Measurements from ENCODE around the gene BRAT1. TPM values are rescaled to one million over a fixed set of nuclear protein-coding genes. Genes with fewer than 3 reads are reported as not detected.
"Not testable (repeated sequence)": the region's sequence is repeated elsewhere in the genome, so short reads cannot be mapped to it uniquely, and the experiment has no call there.

Gene BRAT1
- total and polyA plus RNA-seq, 2 donors (not counting 1 experiment from before 2014, with no cell fraction given) = 4.0 to 20.1 TPM

DNA sequence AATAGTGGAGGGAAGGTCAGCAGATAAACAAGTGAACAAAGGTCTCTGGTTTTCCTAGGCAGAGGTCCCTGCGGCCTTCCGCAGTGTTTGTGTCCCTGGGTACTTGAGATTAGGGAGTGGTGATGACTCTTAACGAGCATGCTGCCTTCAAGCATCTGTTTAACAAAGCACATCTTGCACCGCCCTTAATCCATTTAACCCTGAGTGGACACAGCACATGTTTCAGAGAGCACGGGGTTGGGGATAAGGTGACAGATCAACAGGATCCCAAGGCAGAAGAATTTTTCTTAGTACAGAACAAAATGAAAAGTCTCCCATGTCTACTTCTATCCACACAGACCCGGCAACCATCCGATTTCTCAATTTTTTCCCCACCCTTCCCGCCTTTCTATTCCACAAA lies 21.8 kb downstream of the BRAT1 start:
- not testable (repeated sequence) for H3K36me3 ChIP-seq (ENCODE audit: control insufficient read depth, insufficient read depth, low read length); H4K20me1 ChIP-seq (ENCODE audit: control insufficient read depth, extremely low read depth, insufficient read depth, low read length); H3K27ac ChIP-seq (ENCODE audit: insufficient read depth, low read length); DNase-seq (ENCODE audit: low read depth in 2 of 2); H3K27me3 ChIP-seq (ENCODE audit: control insufficient read depth, insufficient read depth, low read length); H3K9me3 ChIP-seq (ENCODE audit: control insufficient read depth, insufficient read depth, low read depth, low read length); H3K79me2 ChIP-seq (ENCODE audit: control insufficient read depth, insufficient read depth, low read length); H2AFZ ChIP-seq (ENCODE audit: low read length); H3K9ac ChIP-seq (ENCODE audit: insufficient read depth, low read length); H3K4me2 ChIP-seq (ENCODE audit: extremely low read depth, insufficient read depth, low read length); H3K4me3 ChIP-seq (replicated peaks in 1 of 4; ENCODE audit: control extremely low read depth in 1 of 4, insufficient read depth in 1 of 4, low read depth in 3 of 4, low read length in 4 of 4)
- H3K4me1 ChIP-seq (ENCODE audit: control insufficient read depth, extremely low read depth, insufficient read depth, low read length) = peaks cover 14% of the 10 kb centered on the region

DNA sequence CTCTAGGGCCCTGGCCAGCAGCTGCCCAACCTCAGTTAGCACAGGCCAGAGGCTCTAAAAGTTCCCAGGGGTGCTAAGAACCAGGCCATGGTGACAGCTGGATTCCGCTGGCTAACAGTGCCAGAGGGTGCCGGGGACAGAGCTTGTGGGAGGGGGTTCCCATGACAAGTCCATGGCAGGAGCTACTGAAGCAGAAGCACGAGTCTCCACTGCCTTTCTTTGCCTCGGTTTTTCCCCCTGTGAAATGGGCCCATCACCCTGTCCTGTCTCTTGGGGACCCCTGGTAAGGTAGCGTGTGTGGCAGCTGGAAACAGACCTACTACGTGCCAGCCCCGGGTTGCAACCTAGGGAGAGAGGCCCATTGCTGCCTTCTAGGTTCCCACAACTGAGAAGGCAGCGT lies 22.5 kb downstream of the BRAT1 start:
- not testable (repeated sequence) for H3K36me3 ChIP-seq (ENCODE audit: control insufficient read depth, insufficient read depth, low read length); H3K9ac ChIP-seq (ENCODE audit: insufficient read depth, low read length); H4K20me1 ChIP-seq (ENCODE audit: control insufficient read depth, extremely low read depth, insufficient read depth, low read length); DNase-seq (ENCODE audit: low read depth in 2 of 2); H3K9me3 ChIP-seq (ENCODE audit: control insufficient read depth, insufficient read depth, low read depth, low read length); H3K27me3 ChIP-seq (ENCODE audit: control insufficient read depth, insufficient read depth, low read length); H3K4me3 ChIP-seq (replicated peaks in 1 of 4; ENCODE audit: control extremely low read depth in 1 of 4, insufficient read depth in 1 of 4, low read depth in 3 of 4, low read length in 4 of 4); H3K27ac ChIP-seq (ENCODE audit: insufficient read depth, low read length); H3K79me2 ChIP-seq (ENCODE audit: control insufficient read depth, insufficient read depth, low read length); H2AFZ ChIP-seq (ENCODE audit: low read length); H3K4me2 ChIP-seq (ENCODE audit: extremely low read depth, insufficient read depth, low read length)
- H3K4me1 ChIP-seq (ENCODE audit: control insufficient read depth, extremely low read depth, insufficient read depth, low read length) = peaks cover 21% of the 10 kb centered on the region

DNA sequence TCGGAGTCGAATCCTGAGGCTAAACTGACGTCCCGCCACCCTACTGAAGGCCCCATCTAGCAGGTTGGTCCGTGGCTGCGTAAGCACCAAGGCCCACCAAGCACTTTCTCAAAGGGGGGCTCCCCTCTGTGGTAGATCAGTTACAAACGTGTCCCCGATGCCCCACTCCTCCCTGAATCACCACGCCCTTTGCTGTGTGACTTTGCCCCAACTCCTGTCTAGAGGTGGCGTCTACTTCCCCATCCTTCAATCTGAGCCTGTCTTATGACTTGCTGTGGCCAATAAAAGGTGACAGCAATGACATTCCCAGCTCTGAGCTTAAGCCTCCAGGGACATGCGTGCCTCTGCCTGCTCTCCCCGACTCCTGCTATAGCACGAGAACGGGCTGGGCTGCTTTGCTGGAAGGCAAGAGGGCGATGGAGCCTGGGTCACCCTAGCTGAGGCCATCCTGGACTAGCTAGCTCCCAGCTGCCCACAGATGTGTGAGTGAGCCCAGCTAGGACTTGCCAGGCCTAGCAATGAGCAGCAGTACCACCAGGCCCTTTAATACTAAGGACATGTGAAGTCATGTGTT lies 23.0 kb downstream of the BRAT1 start:
- H3K4me3 ChIP-seq (replicated peaks in 1 of 4; ENCODE audit: control extremely low read depth in 1 of 4, insufficient read depth in 1 of 4, low read depth in 3 of 4, low read length in 4 of 4); H3K9me3 ChIP-seq (ENCODE audit: control insufficient read depth, insufficient read depth, low read depth, low read length); H3K79me2 ChIP-seq (ENCODE audit: control insufficient read depth, insufficient read depth, low read length); H2AFZ ChIP-seq (ENCODE audit: low read length); H3K27me3 ChIP-seq (ENCODE audit: control insufficient read depth, insufficient read depth, low read length); H4K20me1 ChIP-seq (ENCODE audit: control insufficient read depth, extremely low read depth, insufficient read depth, low read length); H3K27ac ChIP-seq (ENCODE audit: insufficient read depth, low read length); H3K4me2 ChIP-seq (ENCODE audit: extremely low read depth, insufficient read depth, low read length); H3K36me3 ChIP-seq (ENCODE audit: control insufficient read depth, insufficient read depth, low read length); H3K9ac ChIP-seq (ENCODE audit: insufficient read depth, low read length); DNase-seq (ENCODE audit: low read depth in 2 of 2): not testable (repeated sequence)
- H3K4me1 ChIP-seq (ENCODE audit: control insufficient read depth, extremely low read depth, insufficient read depth, low read length) = peaks cover 25% of the 10 kb centered on the region

DNA sequence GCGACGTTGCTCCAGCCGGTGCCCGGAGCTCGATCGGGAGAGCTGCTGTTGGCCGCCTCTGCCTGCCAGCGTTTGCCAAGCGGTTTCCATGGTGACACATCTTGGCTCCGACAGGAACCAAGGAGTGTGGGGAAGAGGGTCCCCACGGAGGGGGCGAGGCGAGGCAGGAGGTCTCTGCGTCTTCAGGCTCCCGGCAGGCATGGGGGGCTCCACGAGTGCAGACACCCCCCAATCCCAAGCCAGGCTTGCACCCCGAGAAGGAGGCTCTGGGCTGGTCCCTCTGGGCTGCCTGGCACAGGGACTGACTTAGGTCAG lies 23.6 kb downstream of the BRAT1 start:
- H4K20me1 ChIP-seq (ENCODE audit: control insufficient read depth, extremely low read depth, insufficient read depth, low read length); H3K27me3 ChIP-seq (ENCODE audit: control insufficient read depth, insufficient read depth, low read length); H3K36me3 ChIP-seq (ENCODE audit: control insufficient read depth, insufficient read depth, low read length): not testable (repeated sequence)

DNA sequence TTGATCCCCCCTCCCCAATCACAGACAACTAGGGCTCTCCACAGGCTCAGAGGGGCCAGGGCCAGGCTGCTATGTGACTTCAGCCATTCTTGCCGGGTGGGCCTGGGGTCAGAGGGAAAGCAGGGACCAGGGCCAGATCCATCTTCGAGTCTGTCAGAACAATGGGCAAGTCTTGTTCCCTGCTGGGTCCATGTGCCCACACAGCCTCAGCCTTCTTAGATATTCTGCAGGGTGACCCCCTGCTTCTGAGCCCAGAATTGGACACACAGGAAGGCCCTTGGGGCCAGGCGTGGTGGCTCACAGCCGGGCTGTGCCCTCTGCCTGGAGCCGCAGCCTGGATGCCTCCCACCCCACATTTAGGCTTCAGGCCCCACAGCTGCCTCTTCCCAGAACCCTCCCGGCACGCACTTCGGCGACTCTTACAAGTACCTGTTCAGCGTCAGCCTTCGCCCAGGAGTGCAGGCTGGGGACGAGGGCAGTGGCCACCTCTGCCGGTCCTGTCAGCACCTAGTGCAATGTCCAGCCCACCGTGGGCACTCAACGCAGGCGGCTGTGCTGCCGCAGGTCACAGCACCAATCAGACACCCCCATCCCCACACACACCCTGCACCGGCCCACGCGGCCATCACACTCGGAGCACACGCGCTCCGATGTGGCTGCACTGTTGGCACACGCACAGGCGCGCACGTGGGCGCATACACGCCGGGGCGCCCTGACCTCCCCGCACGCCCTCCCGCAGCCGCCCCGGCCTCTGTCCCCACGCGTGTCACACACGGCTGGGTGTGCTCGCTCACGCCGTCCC lies 24.1 kb downstream of the BRAT1 start:
- not testable (repeated sequence) for H2AFZ ChIP-seq (ENCODE audit: low read length); H3K27me3 ChIP-seq (ENCODE audit: control insufficient read depth, insufficient read depth, low read length); H3K36me3 ChIP-seq (ENCODE audit: control insufficient read depth, insufficient read depth, low read length); H4K20me1 ChIP-seq (ENCODE audit: control insufficient read depth, extremely low read depth, insufficient read depth, low read length); H3K79me2 ChIP-seq (ENCODE audit: control insufficient read depth, insufficient read depth, low read length); H3K27ac ChIP-seq (ENCODE audit: insufficient read depth, low read length); DNase-seq (ENCODE audit: low read depth in 2 of 2); H3K9me3 ChIP-seq (ENCODE audit: control insufficient read depth, insufficient read depth, low read depth, low read length); H3K4me3 ChIP-seq (replicated peaks in 1 of 4; ENCODE audit: control extremely low read depth in 1 of 4, insufficient read depth in 1 of 4, low read depth in 3 of 4, low read length in 4 of 4); H3K4me2 ChIP-seq (ENCODE audit: extremely low read depth, insufficient read depth, low read length); H3K9ac ChIP-seq (ENCODE audit: insufficient read depth, low read length)
- peaks cover 25% of the 10 kb centered on the region for H3K4me1 ChIP-seq (ENCODE audit: control insufficient read depth, extremely low read depth, insufficient read depth, low read length)

More for the DNA sequence above, 23.6 kb downstream of the BRAT1 start:
- not testable (repeated sequence) for H3K27ac ChIP-seq (ENCODE audit: insufficient read depth, low read length); H3K9me3 ChIP-seq (ENCODE audit: control insufficient read depth, insufficient read depth, low read depth, low read length); DNase-seq (ENCODE audit: low read depth in 2 of 2); H3K4me2 ChIP-seq (ENCODE audit: extremely low read depth, insufficient read depth, low read length); H3K79me2 ChIP-seq (ENCODE audit: control insufficient read depth, insufficient read depth, low read length); H3K4me3 ChIP-seq (replicated peaks in 1 of 4; ENCODE audit: control extremely low read depth in 1 of 4, insufficient read depth in 1 of 4, low read depth in 3 of 4, low read length in 4 of 4); H2AFZ ChIP-seq (ENCODE audit: low read length); H3K9ac ChIP-seq (ENCODE audit: insufficient read depth, low read length)
- peaks cover 25% of the 10 kb centered on the region for H3K4me1 ChIP-seq (ENCODE audit: control insufficient read depth, extremely low read depth, insufficient read depth, low read length)

All from fibroblast of lung (primary cell).